Ecto neural progenitor cell (in vitro differentiated cells): ENCODE measurements around the gene AOAH.
"Not testable (repeated sequence)": the region's sequence is repeated elsewhere in the genome, so short reads cannot be mapped to it uniquely, and the experiment has no call there.

Experiments
- DNase-seq: peaks from one replicate; pipeline ENCODE4 v3.0.0-alpha.2; 2018; ENCODE audit warnings: low spot score

The AOAH gene

GRCh38 chr7:36469236-36469635 lies 255.1 kb downstream of the AOAH start:
- no peak for DNase-seq

- DNase-seq, result no peak
Measured at GRCh38 chr7:36468370-36469101, 255.8 kb downstream of the AOAH start.

- DNase-seq, result not testable (repeated sequence)
Measured at GRCh38 chr7:36466001-36466400, 258.3 kb downstream of the AOAH start.

GRCh38 chr7:36464271-36464670 lies 260.0 kb downstream of the AOAH start:
- DNase-seq, result no peak
